Measurements from ENCODE around the gene DUS1L. TPM values are rescaled to one million over a fixed set of nuclear protein-coding genes. Genes with fewer than 3 reads are reported as not detected.

The DUS1L gene
- total and polyA plus RNA-seq, 2 donors (not counting 1 experiment from before 2014, with no cell fraction given): 109 to 241 TPM

DNA sequence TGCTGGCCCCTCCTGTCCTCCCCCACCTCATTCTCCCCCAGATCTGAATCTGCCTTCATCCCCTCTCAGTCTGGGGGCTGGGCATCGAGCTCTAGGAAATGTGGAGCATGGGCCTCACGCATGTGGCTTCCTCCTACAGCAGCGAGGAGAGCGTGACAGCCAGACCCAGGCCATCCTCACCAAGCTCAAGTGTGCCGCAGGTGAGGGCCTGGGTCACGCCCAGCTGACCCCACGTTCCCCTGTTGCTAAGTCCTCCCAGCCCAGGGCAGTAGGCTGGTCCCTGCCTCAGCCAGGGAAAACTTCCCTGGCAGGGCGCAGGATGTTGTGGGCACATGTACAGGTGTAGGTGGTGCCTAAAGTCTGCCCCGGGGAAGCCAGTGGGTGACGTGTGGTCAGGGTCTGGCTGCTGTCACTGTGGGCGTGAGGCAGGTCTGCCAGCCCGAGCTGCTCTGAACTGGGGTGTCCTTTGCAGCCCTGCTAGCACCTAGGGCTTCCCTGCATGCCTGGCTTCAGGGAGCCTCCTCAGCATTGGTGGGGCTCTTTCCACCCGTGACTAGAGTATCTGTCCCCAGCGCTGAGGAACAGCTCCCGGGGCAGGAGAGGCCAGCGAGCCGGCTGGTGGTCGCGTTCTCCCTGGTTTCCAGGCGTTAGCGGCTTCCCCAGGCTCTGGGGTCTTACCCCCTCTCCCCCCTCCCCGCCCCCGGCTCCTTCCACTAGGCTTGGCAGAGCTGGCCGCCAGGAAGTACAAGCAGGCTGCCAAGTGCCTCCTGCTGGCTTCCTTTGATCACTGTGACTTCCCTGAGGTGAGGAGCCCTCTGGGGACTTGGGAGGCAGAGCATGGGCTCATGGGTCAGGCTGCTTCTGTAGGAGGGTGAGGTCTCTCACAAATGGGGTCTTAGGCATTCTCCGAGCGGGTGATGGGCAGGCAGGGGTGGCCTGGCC, 10.3 kb downstream of the DUS1L start:
- Mint-ChIP-seq H3K27ac (no peak overlapping the region), H3K9me3 (ENCODE audit: insufficient read depth) (no peaks in the 10 kb centered on the region), H3K4me1 (peaks cover 10% of the 10 kb centered on the region), H3K4me3 (peak overlapping the region; percentile 32), H3K27me3 (no peaks in the 10 kb centered on the region)
- Histone ChIP-seq H3K27ac (ENCODE audit: low read length in 2 of 2) (no peak overlapping the region), H3K4me1 (ENCODE audit: control insufficient read depth in 2 of 2, insufficient read depth in 2 of 2, low read length in 2 of 2) (peaks cover 20 to 28% of the 10 kb centered on the region in 2 donors), H3K4me2 (replicated peaks; ENCODE audit: low read depth, low read length, poor library complexity, severe bottlenecking) (no peak overlapping the region), H3K79me2 (ENCODE audit: control insufficient read depth, insufficient read depth, low read length) (peaks cover 28% of the 10 kb centered on the region), H3K9me3 (ENCODE audit: control extremely low read depth in 1 of 3, control insufficient read depth in 2 of 3, insufficient read depth in 1 of 3, low read length in 2 of 3) (no peaks in the 10 kb centered on the region), H3K4me3 (ENCODE audit: control extremely low read depth in 1 of 5, extremely low read depth in 1 of 5, insufficient read depth in 1 of 5, low read depth in 2 of 5, low read length in 4 of 5) (no peak overlapping the region), H3K27me3 (replicated peaks in 1 of 4; ENCODE audit: control extremely low read depth in 1 of 4, control insufficient read depth in 3 of 4, insufficient read depth in 4 of 4, low read length in 3 of 4) (no peaks in the 10 kb centered on the region), H3K9ac (ENCODE audit: low read length) (no peak overlapping the region), H2AFZ (ENCODE audit: insufficient read depth, low read depth, low read length, poor library complexity, severe bottlenecking) (no peak overlapping the region), H3K36me3 (replicated peaks in 1 of 2; ENCODE audit: control extremely low read depth in 1 of 2, control insufficient read depth in 1 of 2, extremely low read depth in 1 of 2, insufficient read depth in 2 of 2, low read length in 1 of 2) (peaks cover 0 to 44% of the 10 kb centered on the region in 2 experiments), H4K20me1 (ENCODE audit: control insufficient read depth, insufficient read depth, low read length, poor library complexity, severe bottlenecking) (peaks cover 19% of the 10 kb centered on the region)
- ATAC-seq (ENCODE audit: low read depth): no peak
- POLR2A ChIA-PET: no interaction called here
- TF ChIP-seq, protein P1, sequence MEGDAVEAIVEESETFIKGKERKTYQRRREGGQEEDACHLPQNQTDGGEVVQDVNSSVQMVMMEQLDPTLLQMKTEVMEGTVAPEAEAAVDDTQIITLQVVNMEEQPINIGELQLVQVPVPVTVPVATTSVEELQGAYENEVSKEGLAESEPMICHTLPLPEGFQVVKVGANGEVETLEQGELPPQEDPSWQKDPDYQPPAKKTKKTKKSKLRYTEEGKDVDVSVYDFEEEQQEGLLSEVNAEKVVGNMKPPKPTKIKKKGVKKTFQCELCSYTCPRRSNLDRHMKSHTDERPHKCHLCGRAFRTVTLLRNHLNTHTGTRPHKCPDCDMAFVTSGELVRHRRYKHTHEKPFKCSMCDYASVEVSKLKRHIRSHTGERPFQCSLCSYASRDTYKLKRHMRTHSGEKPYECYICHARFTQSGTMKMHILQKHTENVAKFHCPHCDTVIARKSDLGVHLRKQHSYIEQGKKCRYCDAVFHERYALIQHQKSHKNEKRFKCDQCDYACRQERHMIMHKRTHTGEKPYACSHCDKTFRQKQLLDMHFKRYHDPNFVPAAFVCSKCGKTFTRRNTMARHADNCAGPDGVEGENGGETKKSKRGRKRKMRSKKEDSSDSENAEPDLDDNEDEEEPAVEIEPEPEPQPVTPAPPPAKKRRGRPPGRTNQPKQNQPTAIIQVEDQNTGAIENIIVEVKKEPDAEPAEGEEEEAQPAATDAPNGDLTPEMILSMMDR (IDR thresholded peaks at IDR 0.05): no peak
- TF ChIP-seq EZH2 (IDR thresholded peaks at IDR 0.05; ENCODE audit: borderline replicate concordance, insufficient read depth, low read depth, low read length, poor library complexity, severe bottlenecking): no peak
- CTCF ChIA-PET: interaction anchor here (1.2 to 1.6 kb wide), 2 partner anchors 11 to 96 kb away, joined by 3 to 4 read pairs; partner anchors contain the start of gene DUS1L
- DNase-seq: no peak
- WGBS (ENCODE audit: insufficient coverage): 83% methylated on average over 21 of the region's 26 CpGs
- intact Hi-C loops (cut with micrococcal nuclease): no loop called here
